Activated B cell treated with CpG ODN at 0.5 μM for 24 hours (primary cell): ENCODE results near the gene ASB10. TPM values are rescaled to one million over a fixed set of nuclear protein-coding genes. Genes with fewer than 3 reads are reported as not detected.

Experiments
- ATAC-seq: fragments of 200-7000 bp; cut with Tn5 transposase; one replicate; pipeline ENCODE4 v1.10.0; 2021; ENCODE audit warnings: low read depth, mild to moderate bottlenecking, moderate library complexity
- CTCF ChIA-PET: fragments of 350-600 bp; sonication (Branson Sonifier 250); formaldehyde crosslinking; loops from one replicate; lab custom pipeline; 2021; ENCODE audit warnings: antibody characterized with exemption; lab: Charles Lee
- POLR2A ChIA-PET: fragments of 350-600 bp; sonication (Branson Sonifier 250); formaldehyde crosslinking; loops from one replicate; lab custom pipeline; 2021; ENCODE audit warnings: antibody characterized with exemption; lab: Charles Lee
- DNase-seq: peaks from one replicate; pipeline ENCODE4 v3.0.0; 2022
- H3K27ac Mint-ChIP-seq: one replicate; pipeline ENCODE4 v1.8.0; 2020; ENCODE audit warnings: mixed read lengths
- H3K27me3 Mint-ChIP-seq: one replicate; pipeline ENCODE4 v1.8.0; 2021; ENCODE audit warnings: mixed read lengths
- H3K36me3 Mint-ChIP-seq: one replicate; pipeline ENCODE4 v1.8.0; 2021; ENCODE audit warnings: low read depth, mixed read lengths
- H3K4me1 Mint-ChIP-seq: one replicate; pipeline ENCODE4 v1.8.0; 2021; ENCODE audit warnings: mixed read lengths
- H3K4me3 Mint-ChIP-seq: one replicate; pipeline ENCODE4 v1.8.0; 2020; ENCODE audit warnings: mild to moderate bottlenecking, mixed read lengths
- H3K9me3 Mint-ChIP-seq: one replicate; pipeline ENCODE4 v1.8.0; 2020; ENCODE audit warnings: mixed read lengths
- CTCF ChIP-seq: fragments of 200-600 bp; IDR thresholded peaks from one replicate; pipeline ENCODE4 v1.8.0; 2022; ENCODE audit warnings: antibody characterized with exemption, mild to moderate bottlenecking
- intact Hi-C: fragments of 100-400 bp; cut with micrococcal nuclease; formaldehyde crosslinking; loops from one replicate; pipeline ENCODE4 v1.15.1; 2024
- total RNA-seq: library from RNA; stranded (reverse); gene quantifications from 2 replicates; pipeline ENCODE4 v1.2.3, GENCODE V29; 2022

ASB10 gene
- total RNA-seq, 1 donor from 2014 or later, result not detected

DNA sequence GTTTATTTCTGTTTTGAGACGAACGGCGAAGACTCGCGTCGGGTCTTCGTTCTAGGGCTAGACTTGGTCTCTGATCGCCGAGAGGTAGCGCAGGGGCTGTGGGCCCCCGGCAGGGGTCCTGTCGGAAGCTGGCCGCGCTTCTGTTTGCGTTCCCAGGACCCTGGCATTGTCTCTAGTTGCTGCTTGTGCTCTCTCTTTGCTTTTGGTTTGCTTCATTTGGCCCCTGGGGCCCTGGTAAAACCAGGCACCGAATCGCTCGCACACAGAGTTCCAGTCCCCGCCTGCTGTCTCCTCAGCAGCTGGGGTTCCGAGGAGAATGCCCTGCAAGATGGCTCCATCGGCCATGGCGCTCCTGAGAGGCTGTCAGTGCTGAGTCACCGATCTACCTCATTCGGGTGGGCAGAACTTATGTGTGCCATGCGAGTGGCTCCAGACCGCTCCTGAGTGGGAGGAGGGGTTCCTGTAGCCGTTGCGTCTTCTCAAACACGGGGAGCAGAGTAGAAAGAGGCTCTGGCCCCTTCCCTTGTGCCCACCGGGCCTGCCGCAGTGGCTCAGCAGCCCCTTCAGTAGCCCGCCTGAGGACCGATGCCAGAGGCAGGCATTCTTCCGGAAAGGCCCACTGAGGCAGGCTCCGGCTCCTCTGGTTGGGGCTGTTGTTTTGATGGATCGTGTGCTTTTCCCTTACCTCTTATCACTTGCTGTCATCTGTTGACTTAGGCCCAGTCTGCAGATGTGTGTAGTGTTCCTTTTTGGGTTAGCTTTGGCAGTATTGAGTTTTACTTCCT is 46.1 kb upstream of the ASB10 start:
- peaks cover 32% of the 10 kb centered on the region for H3K36me3 Mint-ChIP-seq
- peak; percentile 47 for ATAC-seq
- peaks cover 28% of the 10 kb centered on the region for H3K4me1 Mint-ChIP-seq
- CTCF ChIA-PET, result interaction anchor here (1.3 to 2.6 kb wide), 2 partner anchors 11 to 13 kb away, joined by 4 to 11 read pairs; no protein-coding TSS in a partner anchor
- POLR2A ChIA-PET, result interaction anchor here (0.8 to 2.9 kb wide), 7 partner anchors 10 to 287 kb away, joined by 3 to 23 read pairs (median 3); partner anchors contain the start of genes NUB1 and RHEB
- no peak for DNase-seq
- intact Hi-C loops, result loop anchor here (1.0 to 10.0 kb wide), 8 partner anchors 12 to 1358 kb away; partner anchors contain the start of genes ATP6V0E2, GBX1, NUB1 and TMUB1
- TF ChIP-seq CTCF, result no peak
- peak overlapping the region; percentile 91 for H3K27ac Mint-ChIP-seq
- no peaks in the 10 kb centered on the region for H3K27me3 Mint-ChIP-seq
- peak overlapping the region; percentile 99 for H3K4me3 Mint-ChIP-seq
- no peaks in the 10 kb centered on the region for H3K9me3 Mint-ChIP-seq

DNA sequence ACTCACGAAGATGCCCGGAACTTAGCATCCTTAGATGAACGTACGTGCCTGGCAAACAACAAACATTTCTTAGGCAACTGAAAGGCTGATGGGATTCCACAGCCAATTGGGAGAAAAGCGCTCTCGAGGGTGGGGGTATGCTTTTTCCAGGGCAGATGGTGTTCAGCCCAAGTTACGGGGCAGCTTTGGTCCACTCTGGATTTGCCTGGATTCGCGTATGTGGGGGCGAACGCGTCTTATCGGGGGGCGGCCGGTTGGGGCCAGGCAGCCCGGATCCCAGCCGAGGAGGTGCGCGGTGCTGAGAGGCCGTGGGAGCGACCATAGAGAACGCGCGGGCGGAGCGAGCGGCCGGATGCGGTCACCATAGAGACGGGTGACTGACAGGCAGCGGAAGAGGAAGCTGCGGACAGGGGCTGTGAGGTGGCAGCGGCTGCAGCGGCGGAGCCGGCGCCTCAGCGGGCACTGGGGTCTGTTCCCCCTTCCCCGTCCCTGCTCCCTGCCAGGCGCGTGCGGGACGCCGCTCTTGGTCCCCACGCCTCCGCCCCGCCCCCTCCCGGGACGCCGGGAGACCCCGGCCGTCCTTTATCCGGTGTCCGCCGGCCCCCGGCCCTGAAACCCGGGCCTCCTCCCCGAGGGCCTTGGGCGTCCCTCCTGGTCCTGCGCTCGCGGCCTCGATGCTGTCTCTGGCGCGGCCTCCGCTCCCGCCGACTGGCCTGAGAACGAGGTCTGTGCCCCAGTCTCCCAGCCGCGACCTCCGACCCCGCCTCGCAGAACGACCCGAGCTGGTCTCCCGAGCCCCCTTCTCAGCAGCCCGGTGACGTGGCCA is 45.3 kb upstream of the ASB10 start, which contains the start of gene CHPF2:
Gene CHPF2 (plus strand): TSS at position 393 of the 826 bp plus-strand sequence. CDS start 1,529 bp downstream, outside the sequence.
- peak; percentile 85 for DNase-seq
- POLR2A ChIA-PET, result interaction anchor here (0.8 to 2.9 kb wide), 7 partner anchors 10 to 288 kb away, joined by 3 to 23 read pairs (median 3); partner anchors contain the start of genes NUB1 and RHEB
- H3K27ac Mint-ChIP-seq, result peak within 1 kb of the TSS; percentile 96
- H3K36me3 Mint-ChIP-seq, result peaks cover 29% of the 10 kb centered on the region
- no peaks in the 10 kb centered on the region for H3K27me3 Mint-ChIP-seq
- no peaks in the 10 kb centered on the region for H3K9me3 Mint-ChIP-seq
- ATAC-seq, result peak; percentile 93
- CTCF ChIA-PET, result interaction anchor here (1.3 to 2.6 kb wide), 2 partner anchors 12 to 13 kb away, joined by 4 to 11 read pairs; no protein-coding TSS in a partner anchor
- intact Hi-C loops, result loop anchor here (1.0 to 10.0 kb wide), 8 partner anchors 13 to 1358 kb away; partner anchors contain the start of genes ATP6V0E2, GBX1, NUB1 and TMUB1
- peak within 1 kb of the TSS; percentile 99 for H3K4me3 Mint-ChIP-seq
- H3K4me1 Mint-ChIP-seq, result peaks cover 35% of the 10 kb centered on the region
- no peak for TF ChIP-seq CTCF

DNA sequence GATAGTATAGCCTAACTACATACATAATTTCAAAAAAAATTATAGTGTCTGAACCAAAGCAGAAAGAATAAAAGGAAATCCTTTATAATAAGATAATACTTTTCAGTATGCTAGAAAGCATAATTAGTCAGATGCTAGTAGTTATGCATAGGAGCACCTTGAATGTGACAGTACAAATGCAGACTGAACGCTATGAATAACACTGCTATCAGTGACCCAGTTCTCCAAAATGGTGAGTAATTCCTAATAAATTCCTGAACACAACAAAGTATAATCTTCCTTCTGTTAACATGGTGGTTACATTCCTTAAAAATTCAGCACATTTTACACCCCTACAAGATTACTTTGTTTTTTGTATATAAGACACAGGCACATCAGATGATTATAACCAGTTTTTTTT is 44.0 kb upstream of the ASB10 start:
- ChIA-PET POLR2A (no interaction called here), CTCF (no interaction called here)
- Mint-ChIP-seq H3K27me3 (no peaks in the 10 kb centered on the region), H3K4me1 (peaks cover 47% of the 10 kb centered on the region), H3K9me3 (no peaks in the 10 kb centered on the region), H3K36me3 (peaks cover 25% of the 10 kb centered on the region), H3K4me3 (peak overlapping the region; percentile 99), H3K27ac (no peak overlapping the region)
- intact Hi-C loops, result loop anchor here (5.0 to 10.0 kb wide), 3 partner anchors 64 to 1356 kb away; partner anchors contain the start of genes ATP6V0E2 and GBX1
- DNase-seq (no peak), ATAC-seq (no peak)
- TF ChIP-seq CTCF, result no peak

- no peak for TF ChIP-seq CTCF
- Mint-ChIP-seq H3K4me3 (no peak overlapping the region), H3K9me3 (no peaks in the 10 kb centered on the region), H3K27ac (no peak overlapping the region), H3K36me3 (peaks cover 27% of the 10 kb centered on the region), H3K27me3 (no peaks in the 10 kb centered on the region), H3K4me1 (peaks cover 56% of the 10 kb centered on the region)
- no peak for ATAC-seq
- DNase-seq, result no peak
- CTCF ChIA-PET, result no interaction called here
- POLR2A ChIA-PET, result no interaction called here
- intact Hi-C loops, result loop anchor here (5.0 to 10.0 kb wide), 4 partner anchors 73 to 1514 kb away; partner anchors contain the start of genes PRKAG2 and ZNF467
Observed at GRCh38 chr7:151229249-151229648, 42.2 kb upstream of the ASB10 start.
